Measurements from ENCODE around the gene UBE2R2. TPM values are rescaled to one million over a fixed set of nuclear protein-coding genes. Genes with fewer than 3 reads are reported as not detected.
"Not testable (repeated sequence)": the region's sequence is repeated elsewhere in the genome, so short reads cannot be mapped to it uniquely, and the experiment has no call there.

Gene UBE2R2, protein sequence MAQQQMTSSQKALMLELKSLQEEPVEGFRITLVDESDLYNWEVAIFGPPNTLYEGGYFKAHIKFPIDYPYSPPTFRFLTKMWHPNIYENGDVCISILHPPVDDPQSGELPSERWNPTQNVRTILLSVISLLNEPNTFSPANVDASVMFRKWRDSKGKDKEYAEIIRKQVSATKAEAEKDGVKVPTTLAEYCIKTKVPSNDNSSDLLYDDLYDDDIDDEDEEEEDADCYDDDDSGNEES
- 14.0 TPM for total RNA-seq

DNA sequence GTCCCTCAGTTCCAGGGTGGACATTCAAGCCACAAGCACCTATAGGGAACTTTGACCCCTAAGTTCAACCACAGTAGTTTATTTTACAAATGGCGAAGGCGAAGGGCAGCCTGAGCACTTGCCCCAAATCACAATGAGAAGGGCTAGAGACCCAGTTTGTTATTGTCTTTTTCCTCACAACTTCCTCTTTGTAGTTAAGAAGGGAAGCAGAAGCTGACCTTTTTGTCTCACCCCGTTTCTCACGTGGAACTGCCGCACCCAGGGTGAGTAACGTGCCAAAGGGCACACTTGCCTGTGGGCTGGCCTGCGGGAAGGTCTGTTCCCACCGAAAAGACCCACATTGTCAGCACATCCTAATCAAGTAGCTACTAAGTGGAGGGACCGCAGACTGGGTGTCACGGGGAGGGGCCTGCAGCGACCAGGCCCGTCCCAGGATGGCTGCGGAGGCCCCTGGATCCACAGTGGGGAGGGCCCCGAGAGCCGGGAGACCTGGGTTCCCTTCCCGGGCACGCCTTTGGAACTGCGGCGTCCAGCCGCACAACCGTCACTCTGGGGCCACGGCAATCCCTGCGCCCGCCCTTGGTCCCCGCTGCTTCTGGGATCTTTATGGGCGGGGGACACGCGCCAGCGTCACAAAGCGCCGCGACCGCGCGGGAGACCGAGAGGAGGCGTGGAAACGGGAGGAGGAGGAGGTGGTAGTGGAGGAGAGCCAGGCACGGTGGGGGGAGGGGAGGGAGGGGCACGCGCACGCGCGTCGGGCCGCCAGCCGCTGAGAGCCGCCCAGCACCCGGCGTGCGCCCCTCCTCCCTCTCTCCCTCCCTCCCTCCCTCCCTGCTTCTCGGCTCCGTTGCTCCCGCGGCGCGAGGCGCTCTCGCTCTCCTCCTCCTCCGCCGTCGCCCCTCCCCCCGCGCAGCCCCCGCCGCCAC, at the start of gene UBE2R2:
UBE2R2 (plus strand) TSS at position 834 of the 926 bp plus-strand sequence. CDS start 598 bp downstream, outside the sequence.
- peak; percentile 95 to 98 (median 96) for DNase-seq (ENCODE audit: low read depth in 2 of 3, low spot score in 2 of 3)

DNA sequence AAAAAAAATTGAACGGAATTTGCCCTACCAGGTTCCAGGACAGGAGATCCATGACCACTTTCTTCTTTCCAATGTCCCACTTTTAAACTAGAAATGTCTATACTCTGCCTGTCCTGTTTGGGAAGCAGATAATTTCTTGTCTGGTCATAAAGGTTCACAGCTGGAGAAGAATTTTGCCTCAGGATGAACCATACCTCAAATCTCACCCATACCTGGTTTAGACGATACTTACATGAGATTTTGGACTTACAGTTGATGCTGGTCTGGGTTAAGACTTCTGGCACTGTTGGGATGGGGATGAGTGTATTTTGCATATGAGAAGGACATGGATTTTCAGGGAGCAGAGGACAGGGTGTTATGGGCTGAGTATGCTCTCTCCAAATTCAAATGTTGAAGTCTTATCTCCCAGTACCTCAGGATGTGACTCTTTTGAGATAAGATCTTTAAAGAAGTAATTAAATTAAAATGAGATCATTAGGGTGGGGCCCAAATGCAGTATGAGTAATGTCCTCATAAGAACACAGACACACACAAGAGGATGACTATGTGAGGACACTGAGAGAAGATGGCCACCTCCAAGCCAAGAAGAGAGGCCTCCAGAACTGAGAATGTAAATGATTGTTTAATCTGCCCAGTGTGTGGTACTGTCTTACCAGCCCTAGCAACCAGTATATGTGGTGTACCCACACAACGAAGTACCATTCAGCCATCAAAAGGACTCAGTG, 46.6 kb upstream of the UBE2R2 start:
- DNase-seq (ENCODE audit: low read depth in 2 of 3, low spot score in 2 of 3): not testable (repeated sequence)

DNA sequence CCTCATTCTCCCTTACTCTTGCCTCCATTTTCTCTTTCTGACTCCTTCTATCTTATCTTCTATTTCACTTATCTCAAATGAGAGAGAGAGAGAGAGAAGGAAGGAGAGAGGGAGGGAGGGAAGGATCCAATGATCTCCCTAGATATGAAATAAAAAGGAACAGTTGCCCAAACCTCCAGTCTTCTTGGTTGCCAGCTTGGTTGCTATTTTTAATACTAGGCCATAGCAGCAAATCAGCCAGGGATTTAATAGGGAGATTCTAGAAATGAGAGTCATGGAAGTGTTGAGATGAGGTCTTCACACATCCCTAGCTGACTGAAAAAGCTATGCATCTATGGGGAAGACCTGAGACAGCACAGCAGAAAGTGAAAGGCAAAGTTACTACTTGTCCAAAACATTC, 43.8 kb upstream of the UBE2R2 start:
- DNase-seq (ENCODE audit: low read depth in 2 of 3, low spot score in 2 of 3): not testable (repeated sequence)

DNA sequence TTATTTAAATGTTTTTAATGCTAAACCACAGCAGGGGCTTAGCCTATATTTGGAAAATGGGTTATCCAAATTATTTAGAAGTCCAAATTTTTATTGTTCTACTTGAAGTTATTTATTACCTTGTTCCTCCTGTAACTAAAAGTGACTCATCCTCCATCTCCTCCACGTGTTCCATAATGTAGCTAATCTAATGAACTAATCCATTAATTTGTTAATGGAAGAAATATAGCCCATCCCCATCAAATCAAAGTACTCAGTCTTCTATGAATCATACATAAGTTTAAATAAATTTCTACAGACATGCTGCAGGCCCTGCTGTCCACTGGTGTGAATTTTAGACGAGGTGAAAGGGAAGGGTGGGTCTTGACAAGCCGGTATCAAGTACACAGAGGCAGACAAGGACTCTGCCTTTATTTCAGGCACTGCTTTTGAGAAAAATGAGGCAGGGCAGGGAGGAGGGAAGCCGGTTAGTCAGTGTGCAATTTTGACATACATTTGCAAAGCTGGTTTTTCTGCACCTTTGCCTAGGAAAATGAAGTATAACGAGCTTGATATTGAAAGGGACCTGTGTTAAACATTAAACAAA, 42.8 kb upstream of the UBE2R2 start:
- not testable (repeated sequence) for DNase-seq (ENCODE audit: low read depth in 2 of 3, low spot score in 2 of 3)

DNA sequence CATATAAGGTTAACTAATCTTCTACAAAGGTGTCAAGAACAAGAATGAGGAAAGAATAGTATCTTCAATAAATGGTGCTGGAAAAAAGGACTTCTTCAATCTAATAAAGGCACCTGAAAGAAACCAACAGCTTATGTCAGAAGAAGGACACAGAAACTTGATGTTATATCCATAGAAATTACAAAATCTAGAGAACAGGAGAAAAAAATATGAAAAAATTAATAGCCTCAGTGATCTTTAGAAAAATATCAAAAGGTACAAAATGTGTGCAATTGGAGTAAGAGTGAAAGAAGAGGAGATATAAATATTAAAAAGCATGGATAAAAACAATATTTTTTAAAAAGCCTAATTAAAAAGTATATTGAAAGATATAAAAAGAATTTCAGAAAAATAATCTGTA, 40.4 kb upstream of the UBE2R2 start:
- no peak for DNase-seq (ENCODE audit: low read depth in 2 of 3, low spot score in 2 of 3)

DNA sequence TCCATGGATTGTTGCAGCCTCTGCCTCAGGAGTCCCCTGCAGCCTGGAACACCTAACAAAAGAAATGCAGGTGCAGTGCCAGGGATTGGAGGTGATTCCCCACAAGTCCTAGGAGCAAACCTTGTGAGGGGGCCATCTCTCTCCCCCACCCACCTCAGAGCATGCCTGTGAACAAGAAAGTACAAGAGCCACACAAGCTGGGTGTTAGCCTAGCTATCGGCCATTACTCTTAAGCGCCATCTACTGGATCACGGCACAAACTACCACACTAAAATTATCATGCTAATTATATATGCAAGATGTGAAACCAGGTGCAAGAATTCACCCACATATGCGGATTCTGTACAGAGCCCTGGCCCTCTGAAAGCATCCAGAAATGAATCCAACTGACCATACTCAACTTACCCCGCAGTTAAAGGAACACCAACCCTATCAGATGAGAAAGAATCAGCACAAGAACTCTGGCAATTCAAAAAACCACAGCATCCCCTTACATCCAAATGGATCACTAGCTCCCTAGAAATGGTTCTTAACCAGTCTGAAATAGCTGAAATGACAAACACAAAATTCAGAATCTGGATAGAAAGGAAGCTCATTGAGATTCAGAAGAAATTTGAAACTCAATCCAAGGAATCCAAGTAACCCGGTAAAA, 38.1 kb upstream of the UBE2R2 start:
- DNase-seq (ENCODE audit: low read depth in 2 of 3, low spot score in 2 of 3): peak; percentile 33 to 75 (median 53)

DNA sequence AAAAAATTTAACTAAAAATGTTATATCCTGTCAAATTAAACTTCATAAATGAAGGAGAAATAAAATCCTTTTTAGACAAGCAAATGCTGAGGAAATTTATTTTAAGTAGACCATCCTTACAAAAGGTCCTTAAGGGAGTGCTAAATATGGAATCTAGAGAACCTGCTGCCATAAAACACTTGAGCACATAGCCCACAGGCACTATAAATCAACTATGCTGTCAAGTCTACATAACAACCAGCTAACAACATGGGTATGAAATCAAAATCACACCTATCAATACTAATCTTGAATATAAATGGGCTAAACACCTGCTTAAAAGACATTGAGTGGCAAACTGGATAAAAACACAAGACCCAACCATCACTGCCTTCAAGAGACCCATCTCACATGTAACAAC, 36.7 kb upstream of the UBE2R2 start:
- peak in 1 of 3 donors; percentile 11 for DNase-seq (ENCODE audit: low read depth in 2 of 3, low spot score in 2 of 3)

DNA sequence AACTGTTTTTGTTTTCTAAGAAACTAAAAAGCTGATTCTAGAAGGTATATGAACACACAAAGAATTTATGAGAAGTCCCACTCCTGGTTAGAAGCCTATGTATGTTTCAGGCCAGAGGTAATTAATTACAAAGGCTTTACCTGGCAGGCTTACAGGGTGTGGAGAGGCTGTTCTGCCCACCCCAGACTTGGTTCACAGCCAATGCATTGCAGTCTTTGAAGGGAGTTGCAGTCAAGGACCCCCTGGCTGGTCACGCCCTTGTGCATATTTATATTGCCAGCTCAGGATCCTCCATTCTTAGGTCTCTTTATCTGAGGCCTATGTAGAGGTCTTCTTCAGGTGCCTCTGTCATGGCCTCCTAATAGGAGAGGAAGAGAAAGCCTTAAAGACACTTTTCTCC, 35.2 kb upstream of the UBE2R2 start:
- no peak for DNase-seq (ENCODE audit: low read depth in 2 of 3, low spot score in 2 of 3)

DNA sequence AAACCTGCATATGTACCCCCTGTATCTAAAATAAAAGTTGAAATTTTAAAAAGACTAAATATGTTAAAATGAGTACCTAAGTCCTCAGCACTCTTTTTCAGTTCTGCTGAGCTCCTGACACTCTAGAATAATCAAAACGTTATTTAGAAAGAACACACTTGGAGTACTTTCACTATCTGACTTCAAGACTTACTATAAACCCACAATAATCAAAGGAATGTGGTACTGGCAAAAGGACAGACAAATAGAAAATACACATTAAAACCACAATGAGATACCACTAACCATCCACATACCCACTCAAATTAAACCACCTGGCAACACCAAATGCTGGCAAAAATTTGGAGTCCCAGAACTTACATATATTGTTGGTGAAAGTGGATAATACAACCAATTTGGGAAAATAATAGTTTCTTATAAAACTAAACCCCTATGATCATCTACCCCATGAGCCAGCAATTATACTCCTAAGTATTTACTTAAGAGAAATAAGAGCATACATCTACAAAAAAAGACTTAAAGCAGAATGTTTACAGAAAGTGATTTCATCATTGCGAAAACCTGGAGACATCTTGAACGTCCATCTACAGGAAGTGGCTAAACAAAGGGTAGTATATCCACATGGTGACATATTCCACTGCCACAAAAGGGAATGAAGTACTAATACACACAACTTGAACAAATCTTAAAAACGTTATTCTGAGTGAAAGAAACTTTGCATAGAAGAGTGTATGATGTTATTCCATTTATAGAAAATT, 34.4 kb upstream of the UBE2R2 start:
- DNase-seq (ENCODE audit: low read depth in 2 of 3, low spot score in 2 of 3): no peak

DNA sequence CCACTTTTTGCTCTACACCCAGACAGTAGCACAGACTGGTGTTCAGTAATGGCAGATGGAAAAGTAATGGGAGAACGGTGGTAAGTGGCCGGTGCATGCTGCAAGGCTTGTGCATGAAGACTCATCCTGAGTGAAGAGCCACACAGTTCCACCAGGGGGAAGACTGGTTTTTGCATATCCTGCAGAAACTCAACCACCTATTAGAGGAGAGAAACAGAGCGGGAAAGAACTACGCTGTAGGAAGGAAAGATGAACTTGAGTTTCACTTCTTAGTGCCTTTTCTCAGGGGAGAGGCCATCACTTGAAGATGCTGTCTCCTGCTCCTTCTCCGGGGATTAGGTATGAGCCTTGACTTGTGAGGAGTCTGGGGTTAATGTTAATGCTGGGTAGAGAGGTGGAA, 31.0 kb upstream of the UBE2R2 start:
- DNase-seq (ENCODE audit: low read depth in 2 of 3, low spot score in 2 of 3): no peak

DNA sequence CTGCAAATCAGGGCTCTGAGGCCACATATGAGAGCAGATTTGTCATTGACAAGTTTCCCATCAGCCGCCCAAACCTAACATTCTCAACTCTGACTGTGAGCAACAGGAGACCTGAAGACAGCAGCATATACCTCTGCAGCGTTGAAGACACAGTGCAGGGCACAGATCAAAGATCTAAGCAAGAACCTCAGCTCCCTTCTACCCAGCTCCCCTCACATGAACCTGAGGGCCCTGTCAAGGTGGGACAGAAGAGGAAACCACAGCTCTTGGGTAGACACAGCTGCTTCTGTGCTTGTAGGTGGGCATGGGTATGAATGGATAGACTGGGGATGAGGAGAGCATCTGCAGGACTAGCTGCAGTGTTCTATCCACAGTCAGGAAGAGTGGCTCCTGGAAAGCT, 30.3 kb upstream of the UBE2R2 start:
- no peak for DNase-seq (ENCODE audit: low read depth in 2 of 3, low spot score in 2 of 3)

DNA sequence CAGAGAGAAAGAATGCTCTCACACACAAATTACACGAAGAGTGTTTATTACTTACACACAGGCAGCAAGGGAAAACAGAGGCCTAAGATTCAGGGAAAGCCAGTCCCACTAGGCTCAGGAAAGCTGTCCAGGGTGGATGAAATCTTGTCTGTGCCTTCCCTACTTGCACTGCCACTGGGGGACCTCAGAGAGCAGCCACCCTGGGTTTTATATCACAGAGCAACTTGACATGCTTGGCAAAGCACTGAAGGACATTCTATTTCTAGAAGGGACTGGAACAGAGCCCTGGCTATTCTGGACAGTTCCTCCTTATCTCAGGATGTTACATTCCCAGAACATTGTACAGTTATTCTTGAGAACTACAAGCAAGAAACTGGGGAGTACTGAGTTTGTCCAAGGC, 29.1 kb upstream of the UBE2R2 start:
- no peak for DNase-seq (ENCODE audit: low read depth in 2 of 3, low spot score in 2 of 3)

DNA sequence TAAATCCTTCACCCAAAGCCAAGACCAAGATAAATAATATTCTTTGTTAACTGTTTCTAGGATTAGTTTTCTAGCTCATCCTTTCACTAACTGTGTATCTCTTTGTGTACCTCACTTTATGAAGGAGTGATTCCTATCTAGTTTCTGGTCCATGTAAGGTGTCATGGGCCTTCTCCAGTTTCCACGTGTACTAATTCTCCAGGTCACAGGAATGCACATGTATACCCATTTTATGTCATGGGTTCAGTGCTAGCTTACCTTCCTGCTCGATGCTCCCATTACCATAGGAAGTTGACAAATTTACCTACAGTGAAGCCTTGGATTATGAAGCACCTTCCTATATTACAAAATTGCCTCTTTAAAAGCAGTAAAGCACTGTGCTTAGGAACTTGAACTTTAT, 27.5 kb upstream of the UBE2R2 start:
- not testable (repeated sequence) for DNase-seq (ENCODE audit: low read depth in 2 of 3, low spot score in 2 of 3)

DNA sequence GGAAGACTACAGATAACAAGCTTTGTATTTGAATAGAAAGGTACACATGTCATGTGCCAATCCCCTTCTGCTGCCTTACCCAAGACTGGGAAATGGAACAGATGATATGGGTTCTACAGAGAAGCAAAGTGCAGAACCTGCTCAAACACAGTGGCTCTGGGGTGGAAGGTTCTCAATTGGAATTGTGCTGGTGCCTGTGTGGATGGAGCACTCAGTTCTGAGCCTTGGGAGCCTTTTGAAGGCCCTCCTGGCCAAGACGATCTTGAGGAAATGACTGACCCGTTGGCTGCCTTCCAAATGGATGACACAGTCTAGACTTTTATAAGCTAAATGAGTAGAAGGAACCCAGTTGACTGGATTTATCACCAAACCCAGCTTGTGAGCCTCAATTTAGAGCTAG, 25.8 kb upstream of the UBE2R2 start:
- DNase-seq (ENCODE audit: low read depth in 2 of 3, low spot score in 2 of 3): no peak

DNA sequence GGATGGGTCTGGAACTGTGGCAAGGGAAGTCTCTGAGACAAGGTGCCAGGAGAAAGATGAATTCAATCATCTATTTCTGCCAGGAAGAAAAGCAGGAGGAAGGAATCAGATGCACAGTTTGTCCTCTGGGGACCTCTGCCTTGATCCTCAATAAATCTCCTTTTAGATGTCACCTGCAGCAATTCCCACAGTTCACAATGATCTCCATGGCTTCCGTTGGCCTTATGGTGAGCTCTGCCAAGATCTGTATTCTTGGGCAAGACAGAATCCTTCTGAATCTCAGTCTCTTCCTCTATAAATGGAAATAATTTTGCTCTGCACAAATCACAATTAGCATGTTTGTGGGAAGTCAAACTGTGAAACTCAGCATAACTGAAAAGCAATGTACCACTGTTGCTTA, 23.5 kb upstream of the UBE2R2 start:
- DNase-seq (ENCODE audit: low read depth in 2 of 3, low spot score in 2 of 3): not testable (repeated sequence)

DNA sequence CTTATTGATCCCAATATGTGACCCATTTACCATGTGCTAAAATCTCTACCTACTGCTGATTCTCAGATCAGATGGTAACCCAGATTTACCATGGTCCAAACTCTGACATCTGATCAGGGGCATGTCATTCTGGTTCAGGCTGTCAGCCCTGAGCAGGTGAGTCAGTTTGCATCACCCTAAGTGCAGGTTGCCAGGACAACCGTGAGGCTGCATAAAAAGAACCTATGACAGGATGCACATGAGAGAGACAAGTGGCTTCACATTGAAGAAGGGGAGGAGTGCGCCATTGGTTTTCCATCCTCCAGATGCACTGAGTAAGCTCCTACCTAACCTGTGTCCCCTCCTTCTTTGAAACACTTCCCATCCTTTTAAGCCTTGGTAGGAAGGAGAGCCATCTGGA, 22.4 kb upstream of the UBE2R2 start:
- no peak for DNase-seq (ENCODE audit: low read depth in 2 of 3, low spot score in 2 of 3)

DNA sequence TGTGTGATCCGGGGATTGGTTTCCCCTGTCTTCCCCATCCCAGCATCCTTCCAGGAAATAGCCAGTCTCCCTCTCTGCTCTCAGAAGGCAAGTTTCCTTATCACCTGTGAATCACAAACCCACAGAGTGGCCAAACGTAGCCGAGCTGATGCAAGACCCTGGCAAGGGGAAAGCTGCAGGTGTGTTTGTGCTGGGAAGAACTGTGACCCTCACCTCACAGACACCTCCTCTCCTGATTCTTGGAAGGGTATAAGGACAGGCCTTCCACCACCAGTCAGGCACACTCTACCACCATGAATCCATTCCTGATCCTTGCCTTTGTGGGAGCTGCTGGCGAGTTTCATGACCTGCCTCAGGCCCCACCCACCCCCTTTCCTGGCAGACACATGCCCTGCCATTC, 21.7 kb upstream of the UBE2R2 start, which contains the start of gene PRSS3:
PRSS3 (plus strand) TSS at position 281 of the 400 bp plus-strand sequence; CDS start at position 294, 13 bp downstream.
- DNase-seq (ENCODE audit: low read depth in 2 of 3, low spot score in 2 of 3): no peak

DNA sequence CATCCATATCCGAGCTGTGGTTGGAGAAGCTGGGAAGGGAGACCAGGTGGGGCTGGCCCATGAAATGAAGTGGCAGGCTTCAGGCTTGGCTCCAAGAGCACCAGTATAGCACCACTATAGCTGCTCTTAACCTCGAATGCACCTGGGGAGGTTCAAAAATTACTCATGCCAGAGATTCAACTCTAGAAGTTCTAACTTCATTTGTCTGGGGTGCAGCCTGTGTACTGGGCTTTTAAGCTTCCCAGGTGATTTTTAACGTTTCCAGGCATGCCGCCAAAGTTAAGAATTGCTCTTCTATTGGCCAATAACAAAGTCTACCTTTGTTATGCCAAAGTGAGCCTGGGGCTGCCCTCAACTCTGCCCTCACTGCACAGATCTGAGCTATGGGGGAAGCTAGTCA, 21.1 kb upstream of the UBE2R2 start:
- no peak for DNase-seq (ENCODE audit: low read depth in 2 of 3, low spot score in 2 of 3)

DNA sequence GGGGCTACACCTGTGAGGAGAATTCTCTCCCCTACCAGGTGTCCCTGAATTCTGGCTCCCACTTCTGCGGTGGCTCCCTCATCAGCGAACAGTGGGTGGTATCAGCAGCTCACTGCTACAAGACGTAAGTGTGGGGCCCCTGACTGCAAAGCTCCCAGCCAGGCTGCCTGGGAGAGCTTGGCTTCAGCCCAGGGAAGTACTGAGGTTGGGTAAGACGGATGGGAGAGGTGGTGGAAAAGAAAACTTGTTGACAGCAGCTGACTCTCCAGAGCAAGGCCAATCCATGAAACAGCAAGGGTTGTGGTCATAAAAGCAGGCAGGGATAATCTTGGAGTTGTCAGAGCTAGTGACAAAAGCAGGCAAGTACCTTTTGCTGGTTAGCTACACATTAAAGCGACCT, 20.3 kb upstream of the UBE2R2 start:
- DNase-seq (ENCODE audit: low read depth in 2 of 3, low spot score in 2 of 3): not testable (repeated sequence)

DNA sequence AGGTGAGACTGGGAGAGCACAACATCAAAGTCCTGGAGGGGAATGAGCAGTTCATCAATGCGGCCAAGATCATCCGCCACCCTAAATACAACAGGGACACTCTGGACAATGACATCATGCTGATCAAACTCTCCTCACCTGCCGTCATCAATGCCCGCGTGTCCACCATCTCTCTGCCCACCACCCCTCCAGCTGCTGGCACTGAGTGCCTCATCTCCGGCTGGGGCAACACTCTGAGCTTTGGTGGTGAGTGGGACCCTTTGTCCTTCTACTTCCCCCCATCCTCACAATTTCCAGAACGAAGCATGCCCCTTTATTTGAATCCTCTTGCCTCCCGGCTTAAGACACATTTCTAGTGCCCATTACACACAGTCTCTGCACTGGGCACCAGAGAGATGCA, 19.1 kb upstream of the UBE2R2 start:
- no peak for DNase-seq (ENCODE audit: low read depth in 2 of 3, low spot score in 2 of 3)

All from hematopoietic multipotent progenitor cell (in vitro differentiated cells).